Astrocyte of the cerebellum (primary cell): ENCODE measurements around the gene MPL.
A peak's percentile ranks its signal among the peaks of the same experiment; 100 is the strongest.

ENCODE experiments used
- DNase-seq: peaks from one replicate; pipeline ENCODE4 v3.0.0-alpha.2; 2011; ENCODE audit warnings: low read depth
- H3K4me3 ChIP-seq: 2 replicates; pipeline ENCODE4 v1.5.1; 2011; ENCODE audit warnings: mild to moderate bottlenecking, low read depth, low read length, moderate library complexity
- in situ Hi-C: cut with HindIII; loops from 2 replicates; pipeline ENCODE4 v1.10.0; 2017; ENCODE audit warnings: low sequenced_read_pairs
- TF ChIP-seq, protein P1 (sequence below): IDR thresholded peaks from 2 replicates; pipeline ENCODE4 v1.5.1; 2012; ENCODE audit warnings: low read length, low read depth, moderate library complexity, mild to moderate bottlenecking; ENCODE audit errors: missing control alignments

MPL gene

DNA sequence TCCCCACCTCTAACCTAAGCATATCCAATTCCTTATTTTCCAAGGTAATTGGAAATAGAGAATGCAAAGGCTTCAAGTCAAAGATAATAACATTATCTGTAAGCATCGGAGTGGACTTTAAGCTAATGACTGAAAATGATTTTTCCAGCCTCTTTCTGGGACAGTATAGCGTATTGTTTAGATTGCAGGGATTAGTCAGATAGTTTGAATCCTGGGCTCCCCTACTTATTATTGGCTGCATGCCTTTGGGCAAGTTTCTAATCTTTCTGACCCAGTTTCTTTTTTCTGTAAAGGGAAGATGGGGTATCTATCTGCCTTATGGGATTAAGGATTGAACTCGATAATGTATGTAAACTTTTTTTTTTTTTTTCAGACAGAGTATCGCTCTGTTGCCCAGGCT is 19.6 kb downstream of the MPL start:
- no peak for DNase-seq
- in situ Hi-C loops = no loop called here
- H3K4me3 ChIP-seq = no peak overlapping the region
- TF ChIP-seq, protein P1, sequence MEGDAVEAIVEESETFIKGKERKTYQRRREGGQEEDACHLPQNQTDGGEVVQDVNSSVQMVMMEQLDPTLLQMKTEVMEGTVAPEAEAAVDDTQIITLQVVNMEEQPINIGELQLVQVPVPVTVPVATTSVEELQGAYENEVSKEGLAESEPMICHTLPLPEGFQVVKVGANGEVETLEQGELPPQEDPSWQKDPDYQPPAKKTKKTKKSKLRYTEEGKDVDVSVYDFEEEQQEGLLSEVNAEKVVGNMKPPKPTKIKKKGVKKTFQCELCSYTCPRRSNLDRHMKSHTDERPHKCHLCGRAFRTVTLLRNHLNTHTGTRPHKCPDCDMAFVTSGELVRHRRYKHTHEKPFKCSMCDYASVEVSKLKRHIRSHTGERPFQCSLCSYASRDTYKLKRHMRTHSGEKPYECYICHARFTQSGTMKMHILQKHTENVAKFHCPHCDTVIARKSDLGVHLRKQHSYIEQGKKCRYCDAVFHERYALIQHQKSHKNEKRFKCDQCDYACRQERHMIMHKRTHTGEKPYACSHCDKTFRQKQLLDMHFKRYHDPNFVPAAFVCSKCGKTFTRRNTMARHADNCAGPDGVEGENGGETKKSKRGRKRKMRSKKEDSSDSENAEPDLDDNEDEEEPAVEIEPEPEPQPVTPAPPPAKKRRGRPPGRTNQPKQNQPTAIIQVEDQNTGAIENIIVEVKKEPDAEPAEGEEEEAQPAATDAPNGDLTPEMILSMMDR = no peak

- DNase-seq = no peak
- TF ChIP-seq, protein P1 = peak; percentile 43
- in situ Hi-C loops = no loop called here
- H3K4me3 ChIP-seq = peak overlapping the region; percentile 65
Observed at GRCh38 chr1:43358121-43358745, 20.6 kb downstream of the MPL start.

DNA sequence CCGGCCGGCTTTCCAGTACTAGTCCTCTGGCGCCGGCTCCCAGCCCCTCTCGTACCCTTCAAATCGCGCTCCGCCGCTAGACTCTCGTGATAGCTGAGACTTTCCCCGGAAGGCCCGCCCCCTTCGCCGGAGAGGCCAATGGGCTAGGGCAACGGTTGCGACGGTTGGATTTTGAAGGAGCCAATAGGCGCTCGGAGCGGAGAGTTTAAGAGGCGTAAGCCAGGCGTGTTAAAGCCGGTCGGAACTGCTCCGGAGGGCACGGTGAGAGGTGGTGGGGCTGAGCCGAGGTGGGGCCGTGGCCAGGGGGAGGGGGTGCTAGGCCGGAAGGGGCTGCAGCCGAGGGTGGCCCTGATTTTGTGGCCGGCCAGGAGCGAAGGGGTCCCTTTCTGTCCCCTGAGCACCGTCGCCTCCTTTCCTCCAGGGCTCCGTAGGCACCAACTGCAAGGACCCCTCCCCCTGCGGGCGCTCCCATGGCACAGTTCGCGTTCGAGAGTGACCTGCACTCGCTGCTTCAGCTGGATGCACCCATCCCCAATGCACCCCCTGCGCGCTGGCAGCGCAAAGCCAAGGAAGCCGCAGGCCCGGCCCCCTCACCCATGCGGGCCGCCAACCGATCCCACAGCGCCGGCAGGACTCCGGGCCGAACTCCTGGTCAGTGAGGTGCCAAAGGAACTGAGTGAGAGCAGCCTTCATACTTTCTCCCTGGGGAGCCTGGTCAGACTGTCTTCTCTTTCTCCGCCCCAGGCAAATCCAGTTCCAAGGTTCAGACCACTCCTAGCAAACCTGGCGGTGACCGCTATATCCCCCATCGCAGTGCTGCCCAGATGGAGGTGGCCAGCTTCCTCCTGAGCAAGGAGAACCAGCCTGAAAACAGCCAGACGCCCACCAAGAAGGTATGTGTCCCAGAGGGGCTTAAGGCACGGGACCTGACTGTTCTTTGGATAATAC is 21.4 kb downstream of the MPL start, which contains the start of gene CDC20:
TSS of gene CDC20 (plus strand) at position 236 of the 948 bp plus-strand sequence. CDS start at position 471, 235 bp downstream.
- DNase-seq = peak; percentile 87
- in situ Hi-C loops = no loop called here
- TF ChIP-seq, protein P1 = no peak
- peak within 1 kb of the TSS; percentile 65 for H3K4me3 ChIP-seq

DNA sequence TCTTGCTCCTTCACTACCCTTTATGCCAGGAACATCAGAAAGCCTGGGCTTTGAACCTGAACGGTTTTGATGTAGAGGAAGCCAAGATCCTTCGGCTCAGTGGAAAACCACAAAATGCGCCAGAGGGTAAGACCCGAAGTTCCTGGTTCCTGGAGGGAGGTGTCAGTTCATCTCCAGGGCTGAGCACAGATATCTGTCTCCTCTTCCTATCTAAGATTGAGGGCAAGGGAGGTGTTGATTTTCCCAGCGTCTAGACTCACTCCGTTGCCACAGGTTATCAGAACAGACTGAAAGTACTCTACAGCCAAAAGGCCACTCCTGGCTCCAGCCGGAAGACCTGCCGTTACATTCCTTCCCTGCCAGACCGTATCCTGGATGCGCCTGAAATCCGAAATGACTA is 22.1 kb downstream of the MPL start:
- TF ChIP-seq, protein P1 = no peak
- no peak for DNase-seq
- in situ Hi-C loops = no loop called here
- peak overlapping the region; percentile 65 for H3K4me3 ChIP-seq

- in situ Hi-C loops = no loop called here
- no peak for DNase-seq
- peak overlapping the region; percentile 18 for H3K4me3 ChIP-seq
- TF ChIP-seq, protein P1 = no peak
Observed at GRCh38 chr1:43360616-43361015, 23.0 kb downstream of the MPL start.

- no peak for DNase-seq
- no peak overlapping the region for H3K4me3 ChIP-seq
- in situ Hi-C loops = no loop called here
- TF ChIP-seq, protein P1 = no peak
Observed at GRCh38 chr1:43363283-43363934, 25.8 kb downstream of the MPL start.
